Right cardiac atrium (tissue), 5 donors: ENCODE data around the gene SENP7. TPM values are rescaled to one million over a fixed set of nuclear protein-coding genes. Genes with fewer than 3 reads are reported as not detected.
"Not testable (repeated sequence)": the region's sequence is repeated elsewhere in the genome, so short reads cannot be mapped to it uniquely, and the experiment has no call there.

Source experiments
- ATAC-seq, 2 donors: fragments of 200-7000 bp; cut with Tn5 transposase; one replicate each; pipeline versions ENCODE4 v1.8.0 to v1.9.1; 2020; ENCODE audit warnings: moderate library complexity in 2 of 2, mild to moderate bottlenecking in 1 of 2
- DNase-seq, 3 donors: peaks; one replicate each; pipeline ENCODE4 v3.0.0-alpha.2; 2020
- H3K27ac ChIP-seq: one replicate; pipeline ENCODE4 v1.5.1; 2013; ENCODE audit warnings: mild to moderate bottlenecking, low read length, control low read depth, moderate library complexity
- H3K27me3 ChIP-seq: one replicate; pipeline ENCODE4 v1.6.1; 2013; ENCODE audit not compliant: control insufficient read depth, insufficient read depth
- H3K4me1 ChIP-seq: one replicate; pipeline ENCODE4 v1.6.1; 2013; ENCODE audit warnings: low read length; ENCODE audit not compliant: control insufficient read depth, insufficient read depth
- H3K4me3 ChIP-seq: one replicate; pipeline ENCODE4 v1.5.1; 2013; ENCODE audit warnings: low read length, control low read depth
- H3K9me3 ChIP-seq: one replicate; pipeline ENCODE4 v1.6.1; 2013; ENCODE audit warnings: low read length; ENCODE audit not compliant: control insufficient read depth
- WGBS: extraction: QIAGEN DNeasy Blood & Tissue Kit; methylation state at CpG from one replicate; pipeline ENCODE4 v1.1.7; 2013; 5-methylcytosine and 5-hydroxymethylcytosine counted together
- intact Hi-C, 4 donors: fragments of 100-400 bp; cut with DNase I; formaldehyde crosslinking; loops; one replicate each; pipeline versions ENCODE4 v1.11.0 to v1.14.0; 2022 to 2023
- long read RNA-seq, 4 donors: library from polyadenylated mRNA; unstranded; transcript quantifications; one replicate each; pipeline ENCODE4 v2.0.0, GENCODE V29; 2020 to 2021
- polyA plus RNA-seq: library from polyadenylated mRNA; stranded (reverse); fragments of 200-250 nt; gene quantifications from one replicate; pipeline ENCODE4 v1.2.3, GENCODE V29; 2013
- total RNA-seq, 4 donors: library from RNA; stranded (reverse); fragmentation: NEBNext Ultra II Directional; extraction: Animal tissue kit (Norgen Biotek cat#: 25700); gene quantifications; one replicate each; pipeline ENCODE4 v1.2.1, GENCODE V29; 2021
- donor health status: healthy with polysubstance abuse.
- donor health status: DM: no; HTN: yes; CAD: no.
- donor health status: DM: no; HTN: no; CAD: no.
- donor health status: DM: no; HTN: yes; CAD: no; lungs with severe emphysema.
- donor health status: DM: yes; HTN: yes; CAD: no.

SENP7 gene, protein sequence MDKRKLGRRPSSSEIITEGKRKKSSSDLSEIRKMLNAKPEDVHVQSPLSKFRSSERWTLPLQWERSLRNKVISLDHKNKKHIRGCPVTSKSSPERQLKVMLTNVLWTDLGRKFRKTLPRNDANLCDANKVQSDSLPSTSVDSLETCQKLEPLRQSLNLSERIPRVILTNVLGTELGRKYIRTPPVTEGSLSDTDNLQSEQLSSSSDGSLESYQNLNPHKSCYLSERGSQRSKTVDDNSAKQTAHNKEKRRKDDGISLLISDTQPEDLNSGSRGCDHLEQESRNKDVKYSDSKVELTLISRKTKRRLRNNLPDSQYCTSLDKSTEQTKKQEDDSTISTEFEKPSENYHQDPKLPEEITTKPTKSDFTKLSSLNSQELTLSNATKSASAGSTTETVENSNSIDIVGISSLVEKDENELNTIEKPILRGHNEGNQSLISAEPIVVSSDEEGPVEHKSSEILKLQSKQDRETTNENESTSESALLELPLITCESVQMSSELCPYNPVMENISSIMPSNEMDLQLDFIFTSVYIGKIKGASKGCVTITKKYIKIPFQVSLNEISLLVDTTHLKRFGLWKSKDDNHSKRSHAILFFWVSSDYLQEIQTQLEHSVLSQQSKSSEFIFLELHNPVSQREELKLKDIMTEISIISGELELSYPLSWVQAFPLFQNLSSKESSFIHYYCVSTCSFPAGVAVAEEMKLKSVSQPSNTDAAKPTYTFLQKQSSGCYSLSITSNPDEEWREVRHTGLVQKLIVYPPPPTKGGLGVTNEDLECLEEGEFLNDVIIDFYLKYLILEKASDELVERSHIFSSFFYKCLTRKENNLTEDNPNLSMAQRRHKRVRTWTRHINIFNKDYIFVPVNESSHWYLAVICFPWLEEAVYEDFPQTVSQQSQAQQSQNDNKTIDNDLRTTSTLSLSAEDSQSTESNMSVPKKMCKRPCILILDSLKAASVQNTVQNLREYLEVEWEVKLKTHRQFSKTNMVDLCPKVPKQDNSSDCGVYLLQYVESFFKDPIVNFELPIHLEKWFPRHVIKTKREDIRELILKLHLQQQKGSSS
- total RNA-seq (10 to 100 TPM; 10.8 to 12.1 (median 11.6) TPM), polyA plus RNA-seq (6.0 TPM)
- long read RNA-seq, donor 1, full-length matches to known transcripts, result 2 of 5 reads
- long read RNA-seq, donor 1, partial matches to known transcripts, result 0 of 5 reads
- long read RNA-seq, donor 1, other reads (novel, unspliced or antisense), result 3 of 5 reads
- long read RNA-seq, donor 2, full-length matches to known transcripts, result 1 of 4 reads
- long read RNA-seq, donor 2, partial matches to known transcripts, result 2 of 4 reads
- long read RNA-seq, donor 2, other reads (novel, unspliced or antisense), result 1 of 4 reads
- long read RNA-seq, donor 3, full-length matches to known transcripts, result 4 of 7 reads
- long read RNA-seq, donor 3, partial matches to known transcripts, result 1 of 7 reads
- long read RNA-seq, donor 3, other reads (novel, unspliced or antisense), result 2 of 7 reads
- long read RNA-seq, donor 4, full-length matches to known transcripts, result 2 of 3 reads
- long read RNA-seq, donor 4, partial matches to known transcripts, result 1 of 3 reads
- long read RNA-seq, donor 4, other reads (novel, unspliced or antisense), result 0 of 3 reads

DNA sequence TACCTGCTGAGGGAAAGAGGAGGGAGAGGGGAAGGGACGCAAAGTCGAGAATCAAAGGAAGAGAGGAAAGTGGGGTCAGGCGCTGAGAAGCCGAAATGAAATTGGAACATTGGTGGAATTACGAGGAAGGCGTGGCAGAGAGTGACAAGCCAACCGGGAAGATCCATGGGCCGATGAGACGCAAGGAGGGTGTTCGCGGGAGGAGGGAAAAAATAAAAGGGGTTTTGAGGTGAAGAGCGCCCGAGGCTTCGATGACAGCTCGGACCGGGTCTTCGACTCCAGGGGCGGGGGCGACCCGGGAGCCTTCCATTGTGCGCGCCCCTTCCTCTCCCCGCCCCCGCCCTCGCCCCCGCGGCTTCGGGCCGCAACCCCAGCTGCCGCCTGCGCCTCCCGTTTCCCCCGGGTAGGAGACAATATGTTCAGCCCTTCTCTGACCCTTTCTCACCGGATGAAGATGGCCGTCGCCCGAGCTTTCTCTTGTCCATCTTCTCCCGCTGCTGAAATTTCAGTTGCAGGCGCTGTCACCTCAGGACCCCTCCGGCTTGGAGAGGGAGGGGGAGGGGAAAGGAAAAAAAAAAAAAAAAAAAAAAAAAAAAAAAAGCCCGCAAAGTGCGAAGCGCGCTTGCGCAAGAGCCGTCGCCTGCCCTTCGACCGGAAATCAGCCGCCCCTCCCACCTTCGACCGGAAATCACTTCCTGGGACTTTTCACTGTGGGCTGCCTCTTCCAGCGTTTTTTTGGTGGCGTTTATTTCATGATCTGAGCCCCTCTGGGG, at the start of gene SENP7:
TSS of gene SENP7 (minus strand) at position 567 of the 773 bp plus-strand sequence. CDS start at position 485, 82 bp downstream.
- Histone ChIP-seq H3K4me3 (peak within 1 kb of the TSS; percentile 97), H3K4me1 (no peaks in the 10 kb centered on the region), H3K27ac (peak within 1 kb of the TSS; percentile 99), H3K9me3 (no peaks in the 10 kb centered on the region), H3K27me3 (no peaks in the 10 kb centered on the region)
- DNase-seq (peak; percentile 91 to 96 (median 94)), ATAC-seq (peak; percentile 88 to 91)
- under 1% methylated on average over 54 of the region's 54 CpGs for WGBS
- intact Hi-C loops, result no loop called here

DNA sequence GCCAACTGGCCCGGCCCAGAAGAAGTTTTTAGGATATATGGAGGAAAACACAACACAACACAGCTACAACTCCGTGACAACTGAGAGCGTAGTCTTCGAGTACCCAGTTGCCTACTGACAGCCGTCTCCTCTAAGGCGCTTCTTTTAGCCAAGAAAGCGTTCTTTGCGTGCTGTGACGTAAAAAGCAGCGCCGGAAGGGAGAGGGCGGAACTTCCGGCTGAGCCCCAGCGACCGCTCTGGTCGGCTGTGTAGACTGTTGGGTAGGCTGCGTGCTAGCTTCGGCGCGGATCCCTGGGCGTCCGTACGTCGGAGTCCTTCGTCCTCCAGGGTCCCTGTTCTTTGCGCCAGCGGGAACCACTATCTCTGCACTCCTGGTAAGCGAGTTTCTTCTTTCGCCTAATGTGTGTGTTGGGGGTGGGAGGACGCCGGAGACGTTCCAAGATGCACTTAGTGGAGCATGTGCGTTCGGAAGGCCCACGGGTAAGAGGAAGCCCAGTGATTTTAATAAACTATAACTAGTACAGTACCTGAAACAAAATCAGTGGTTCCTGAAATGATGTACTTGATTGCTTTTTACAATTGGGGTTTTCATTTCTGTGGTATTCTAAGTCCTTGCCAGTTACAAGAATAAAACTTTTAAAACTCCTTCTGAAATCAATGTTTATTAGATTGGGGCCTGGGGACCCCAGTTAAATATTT, 48.8 kb upstream of the SENP7 start, which contains the start of gene TRMT10C:
TSS of gene TRMT10C (plus strand) at position 239 of the 699 bp plus-strand sequence. CDS start 2,914 bp downstream, outside the sequence.
- no peaks in the 10 kb centered on the region for H3K9me3 ChIP-seq
- intact Hi-C loops, result no loop called here
- peak within 1 kb of the TSS; percentile 100 for H3K4me3 ChIP-seq
- no peaks in the 10 kb centered on the region for H3K4me1 ChIP-seq
- peak within 1 kb of the TSS; percentile 100 for H3K27ac ChIP-seq
- under 1% methylated on average over 35 of the region's 35 CpGs for WGBS
- H3K27me3 ChIP-seq, result no peaks in the 10 kb centered on the region
- DNase-seq, result peak; percentile 90 to 96 (median 95)
- peak; percentile 99 to 100 for ATAC-seq

DNA sequence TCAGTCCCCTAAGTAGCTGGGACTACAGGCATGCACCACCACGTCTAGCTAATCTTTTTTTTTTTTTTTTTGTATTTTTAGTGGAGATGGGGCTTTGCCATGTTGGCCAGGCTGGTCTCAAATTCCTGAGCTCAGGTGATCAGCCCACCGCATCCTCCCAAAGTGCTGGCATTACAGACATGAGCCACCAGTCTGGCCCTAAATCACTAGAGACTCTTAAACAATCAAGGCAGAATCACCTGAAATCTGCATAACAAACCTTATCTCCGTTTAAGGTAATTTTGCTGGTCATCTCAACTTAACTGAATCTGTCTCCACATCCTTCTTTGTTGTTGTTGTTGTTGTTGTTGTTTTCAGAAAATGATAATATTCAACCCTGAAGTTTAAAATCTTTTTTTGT, 43.1 kb upstream of the SENP7 start:
- Histone ChIP-seq H3K27ac (no peak overlapping the region), H3K4me1 (no peaks in the 10 kb centered on the region), H3K9me3 (no peaks in the 10 kb centered on the region), H3K4me3 (no peak overlapping the region), H3K27me3 (no peaks in the 10 kb centered on the region)
- intact Hi-C loops, result no loop called here
- DNase-seq (no peak), ATAC-seq (no peak)
- WGBS, result 51% methylated on average over 3 of the region's 3 CpGs

DNA sequence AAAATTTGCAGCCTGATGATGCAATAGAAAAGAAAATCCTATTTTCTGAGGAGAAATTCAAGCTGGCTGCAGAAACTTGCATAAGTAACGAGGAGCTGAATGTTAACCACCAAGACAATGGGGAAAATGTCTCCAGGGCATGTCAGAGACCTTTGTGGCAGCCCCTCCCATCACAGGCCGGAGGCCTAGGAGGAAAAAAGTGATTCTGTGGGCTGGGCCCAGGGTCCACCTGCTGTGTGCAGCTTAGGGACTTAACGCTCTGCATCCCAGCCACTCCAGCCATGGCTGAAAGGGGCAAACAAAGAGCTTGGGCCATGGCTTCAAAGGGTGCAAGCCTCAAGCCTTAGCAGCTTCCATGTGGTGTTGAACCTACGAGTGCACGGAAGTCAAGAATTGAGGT, 40.4 kb upstream of the SENP7 start:
- 82% methylated on average over 5 of the region's 5 CpGs for whole genome bisulfite sequencing
- H3K9me3 ChIP-seq, H3K4me3 ChIP-seq, H3K27me3 ChIP-seq, ATAC-seq, H3K27ac ChIP-seq, intact Hi-C loops, H3K4me1 ChIP-seq, DNase-seq: not testable (repeated sequence)

DNA sequence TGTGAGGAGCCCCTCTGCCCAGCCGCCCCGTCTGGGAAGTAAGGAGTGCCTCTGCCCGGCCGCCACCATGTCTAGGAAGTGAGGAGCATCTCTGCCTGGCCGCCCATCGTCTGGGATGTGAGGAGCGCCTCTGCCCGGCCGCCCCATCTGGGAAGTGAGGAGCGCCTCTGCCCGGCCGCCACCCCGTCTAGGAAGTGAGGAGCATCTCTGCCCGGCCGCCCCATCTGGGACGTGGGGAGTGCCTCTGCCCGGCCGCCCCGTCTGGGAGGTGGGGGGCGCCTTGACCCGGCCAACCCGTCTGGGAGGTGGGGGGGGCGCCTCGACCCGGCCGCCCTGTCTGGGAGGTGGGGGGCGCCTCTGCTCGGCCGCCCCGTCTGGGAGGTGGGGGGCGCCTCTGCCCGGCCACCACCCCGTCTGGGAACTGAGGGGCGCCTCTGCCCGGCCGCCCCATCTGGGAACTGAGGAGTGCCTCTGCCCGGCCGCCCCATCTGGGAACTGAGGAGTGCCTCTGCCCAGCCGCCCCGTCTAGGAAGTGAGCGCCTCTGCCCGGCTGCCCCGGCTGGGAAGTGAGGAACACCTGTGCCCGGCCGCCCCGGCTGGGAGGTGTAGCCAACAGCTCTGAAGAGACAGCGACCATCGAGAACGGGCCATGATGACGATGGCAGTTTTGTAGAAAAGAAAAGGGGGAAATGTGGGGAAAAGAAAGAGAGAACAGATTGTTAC, 38.5 kb upstream of the SENP7 start:
- 96% methylated on average over 50 of the region's 50 CpGs for WGBS
- ATAC-seq, H3K4me3 ChIP-seq, H3K9me3 ChIP-seq, intact Hi-C loops, H3K27me3 ChIP-seq, H3K27ac ChIP-seq, H3K4me1 ChIP-seq: not testable (repeated sequence)
- DNase-seq, result peak in 2 of 3 donors; percentile 43 to 68

DNA sequence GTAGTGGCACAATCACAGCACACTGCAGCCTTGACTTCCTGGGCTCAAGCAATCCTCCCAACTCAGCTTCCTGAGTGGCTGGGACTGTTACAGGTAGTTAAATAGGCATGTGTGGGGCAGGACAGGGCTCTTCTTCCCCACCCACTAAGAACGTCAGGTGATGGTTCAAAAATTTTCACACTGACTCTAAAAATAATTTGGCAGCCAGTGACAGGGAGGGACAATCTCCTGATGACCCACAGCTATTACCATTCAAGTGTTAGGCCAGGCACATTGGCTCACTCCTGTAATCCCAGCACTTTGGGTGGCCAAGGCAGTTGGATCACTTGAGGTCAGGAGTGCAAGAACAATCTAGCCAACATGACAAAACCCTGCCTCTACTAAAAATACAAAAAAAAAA, 36.5 kb upstream of the SENP7 start:
- Histone ChIP-seq H3K27ac (no peak overlapping the region), H3K9me3 (no peaks in the 10 kb centered on the region), H3K4me1 (no peaks in the 10 kb centered on the region), H3K27me3 (no peaks in the 10 kb centered on the region), H3K4me3 (no peak overlapping the region)
- intact Hi-C loops, result no loop called here
- ATAC-seq, result peak; percentile 29 to 67
- no peak for DNase-seq
- WGBS, result 48% methylated on average over 1 of the region's 1 CpG

DNA sequence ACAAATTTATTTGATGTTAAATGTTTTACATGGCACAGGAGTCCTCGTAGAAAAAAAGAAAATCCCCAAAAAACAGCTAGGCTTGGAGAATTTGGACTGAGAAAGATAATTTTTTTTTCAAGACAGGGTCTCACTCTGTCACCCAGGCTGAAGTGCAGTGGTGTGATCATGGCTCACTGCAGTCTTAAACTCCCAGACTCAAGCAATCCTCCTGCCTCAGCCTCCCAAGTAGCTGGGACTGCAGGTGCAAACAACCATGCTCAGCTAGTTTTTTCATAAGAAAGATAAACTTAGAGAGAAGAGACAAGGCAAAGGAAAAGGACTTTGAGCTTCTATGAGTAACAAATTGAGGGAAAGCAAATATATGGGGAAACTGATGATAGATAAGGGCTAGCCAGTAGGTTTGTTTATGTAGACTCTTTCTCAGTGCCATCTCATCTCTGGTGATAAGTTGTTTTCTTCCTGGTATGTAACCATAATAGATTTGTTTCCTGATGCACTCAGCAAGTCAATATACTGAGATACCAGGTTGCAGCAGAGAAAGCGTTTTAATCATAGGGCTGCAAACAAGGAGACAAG, 35.6 kb upstream of the SENP7 start:
- ATAC-seq, result no peak
- Histone ChIP-seq H3K9me3 (no peaks in the 10 kb centered on the region), H3K27me3 (no peaks in the 10 kb centered on the region), H3K4me1 (no peaks in the 10 kb centered on the region), H3K27ac (no peak overlapping the region), H3K4me3 (no peak overlapping the region)
- DNase-seq, result no peak
- 72% methylated on average over 2 of the region's 2 CpGs for WGBS
- intact Hi-C loops, result no loop called here

DNA sequence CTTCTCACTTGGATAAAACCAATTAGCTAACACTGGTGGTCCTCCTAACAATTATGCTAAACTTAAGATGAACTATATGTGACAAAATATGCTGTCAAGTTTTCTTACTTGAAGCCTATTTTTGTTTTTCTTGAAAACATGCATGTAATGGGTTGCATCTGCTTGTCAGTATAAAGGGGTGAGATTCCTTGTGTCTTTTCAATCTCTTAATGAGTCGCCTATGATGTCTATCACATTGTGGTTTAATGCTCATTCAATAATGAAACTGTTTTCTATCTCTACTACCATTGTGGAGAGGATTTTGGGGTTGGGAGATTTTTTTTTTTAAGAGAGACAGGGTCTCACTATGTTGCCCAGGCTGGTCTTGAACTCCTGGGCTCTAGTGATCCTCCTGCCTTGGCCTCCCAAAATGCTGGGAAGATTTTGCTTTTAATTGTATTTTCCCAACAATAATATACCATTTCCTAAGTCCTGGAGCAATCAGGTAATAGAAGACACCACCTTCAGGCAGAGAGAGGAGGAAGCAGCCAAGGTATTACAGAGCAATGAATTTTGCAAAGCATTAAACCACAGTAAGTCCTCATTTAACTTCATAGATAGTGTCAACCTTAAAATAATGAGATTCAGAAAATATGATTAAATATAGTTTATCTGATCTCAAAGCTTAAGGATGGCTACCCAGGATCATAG, 31.3 kb upstream of the SENP7 start:
- intact Hi-C loops, result no loop called here
- 83% methylated on average over 1 of the region's 1 CpG for WGBS

More for the DNA sequence above, 31.3 kb upstream of the SENP7 start:
- DNase-seq (no peak), ATAC-seq (no peak)
- no peak overlapping the region for H3K4me3 ChIP-seq
- no peaks in the 10 kb centered on the region for H3K4me1 ChIP-seq
- no peak overlapping the region for H3K27ac ChIP-seq
- no peaks in the 10 kb centered on the region for H3K27me3 ChIP-seq
- H3K9me3 ChIP-seq, result no peaks in the 10 kb centered on the region
